Omental fat pad (tissue), 4 donors: Measurements from ENCODE around the gene PTPRG. TPM values are rescaled to one million over a fixed set of nuclear protein-coding genes. Genes with fewer than 3 reads are reported as not detected.

ENCODE experiments used
- ATAC-seq: fragments of 150-250 bp; one replicate; pipeline ENCODE4 v1.9.1; 2016; ENCODE audit warnings: mild to moderate bottlenecking, moderate library complexity; ENCODE audit not compliant: low FRiP score
- DNase-seq: peaks from one replicate; pipeline ENCODE4 v3.0.0-alpha.2; 2019; ENCODE audit warnings: low spot score
- total RNA-seq, 4 donors: library from RNA; depleted of rRNA; stranded (reverse); fragments of >200 nt; gene quantifications; one replicate each; pipeline ENCODE4 v1.1.0, GENCODE V29; 2016
- TF ChIP-seq, protein P1 (sequence below), 3 donors: fragments of 450-650 bp; IDR thresholded peaks; one replicate each; pipeline ENCODE4 v1.5.1; 2016 to 2017; ENCODE audit warnings: antibody characterized with exemption in 3 of 3, mild to moderate bottlenecking in 3 of 3, moderate library complexity in 2 of 3

Gene PTPRG
- total RNA-seq, 4 donors from 2014 or later, result 90.0 to 172 (median 104) TPM

DNA sequence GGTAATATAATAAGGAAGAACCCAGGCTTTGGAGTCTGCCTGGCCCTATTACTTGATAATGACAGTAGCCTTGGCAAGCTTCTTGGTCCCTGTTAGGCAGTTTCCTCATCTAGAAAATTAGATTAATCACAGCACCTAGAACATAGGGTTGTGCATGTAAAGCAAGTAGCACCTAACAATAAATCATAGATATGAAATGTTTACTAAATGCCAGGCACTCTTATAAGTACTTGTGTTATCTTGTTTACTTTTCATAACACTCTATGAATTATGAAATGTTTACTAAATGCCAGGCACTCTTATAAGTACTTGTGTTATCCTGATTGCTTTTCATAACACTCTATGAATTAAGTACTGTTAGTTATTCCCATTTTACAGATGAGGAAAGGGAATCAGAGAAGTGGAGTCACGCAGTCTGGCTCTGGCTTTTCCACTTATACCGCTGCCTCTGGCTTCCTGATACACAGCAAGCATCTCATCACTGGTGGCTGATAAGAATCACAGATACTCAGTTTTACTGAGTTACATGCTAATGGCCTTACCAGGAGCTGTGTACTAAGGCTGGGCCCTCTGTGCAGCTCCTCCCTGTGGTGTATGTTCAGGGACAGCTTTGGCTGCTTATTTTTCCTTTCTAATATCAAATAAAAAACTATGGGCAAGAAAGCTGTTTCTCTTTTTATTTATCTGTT, 688.6 kb downstream of the PTPRG start:
- no peak for ATAC-seq
- no peak for DNase-seq
- TF ChIP-seq, protein P1, sequence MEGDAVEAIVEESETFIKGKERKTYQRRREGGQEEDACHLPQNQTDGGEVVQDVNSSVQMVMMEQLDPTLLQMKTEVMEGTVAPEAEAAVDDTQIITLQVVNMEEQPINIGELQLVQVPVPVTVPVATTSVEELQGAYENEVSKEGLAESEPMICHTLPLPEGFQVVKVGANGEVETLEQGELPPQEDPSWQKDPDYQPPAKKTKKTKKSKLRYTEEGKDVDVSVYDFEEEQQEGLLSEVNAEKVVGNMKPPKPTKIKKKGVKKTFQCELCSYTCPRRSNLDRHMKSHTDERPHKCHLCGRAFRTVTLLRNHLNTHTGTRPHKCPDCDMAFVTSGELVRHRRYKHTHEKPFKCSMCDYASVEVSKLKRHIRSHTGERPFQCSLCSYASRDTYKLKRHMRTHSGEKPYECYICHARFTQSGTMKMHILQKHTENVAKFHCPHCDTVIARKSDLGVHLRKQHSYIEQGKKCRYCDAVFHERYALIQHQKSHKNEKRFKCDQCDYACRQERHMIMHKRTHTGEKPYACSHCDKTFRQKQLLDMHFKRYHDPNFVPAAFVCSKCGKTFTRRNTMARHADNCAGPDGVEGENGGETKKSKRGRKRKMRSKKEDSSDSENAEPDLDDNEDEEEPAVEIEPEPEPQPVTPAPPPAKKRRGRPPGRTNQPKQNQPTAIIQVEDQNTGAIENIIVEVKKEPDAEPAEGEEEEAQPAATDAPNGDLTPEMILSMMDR (IDR thresholded peaks at IDR 0.05), result no peak

DNA sequence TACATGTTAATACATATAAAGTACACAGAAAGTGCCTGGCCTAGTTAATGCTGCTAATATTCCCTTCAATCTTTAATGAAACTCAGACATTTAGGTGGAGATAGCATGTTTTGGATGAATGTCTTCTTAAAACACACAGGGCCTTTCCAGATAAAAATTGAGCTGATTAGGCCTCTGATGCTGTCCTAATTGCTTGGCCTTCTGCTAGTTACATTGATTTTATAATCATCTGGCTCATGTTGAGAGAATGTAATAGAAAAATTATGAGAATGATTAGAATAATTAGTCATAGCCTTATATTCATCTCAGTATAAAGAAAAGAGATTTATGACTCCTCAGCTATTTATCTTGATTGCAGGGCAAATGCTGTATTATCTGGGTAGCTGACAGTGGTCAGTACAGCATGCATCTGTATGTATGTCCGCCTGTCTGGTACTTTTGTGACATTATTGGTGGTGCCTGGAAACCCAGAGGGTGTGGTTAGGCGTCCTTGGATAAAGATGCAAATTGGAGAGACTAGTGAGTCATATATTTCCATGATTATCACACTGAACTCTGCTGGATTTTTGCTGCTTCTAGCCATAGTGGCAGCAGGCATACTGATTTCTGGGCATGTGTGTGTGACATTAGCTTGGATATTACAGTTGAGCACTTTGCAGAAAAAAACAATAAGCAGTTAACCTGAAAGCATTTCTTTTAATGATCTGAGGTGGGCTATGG, 691.2 kb downstream of the PTPRG start:
- ATAC-seq (no peak), DNase-seq (no peak)
- TF ChIP-seq, protein P1 (IDR thresholded peaks at IDR 0.05), result no peak

DNA sequence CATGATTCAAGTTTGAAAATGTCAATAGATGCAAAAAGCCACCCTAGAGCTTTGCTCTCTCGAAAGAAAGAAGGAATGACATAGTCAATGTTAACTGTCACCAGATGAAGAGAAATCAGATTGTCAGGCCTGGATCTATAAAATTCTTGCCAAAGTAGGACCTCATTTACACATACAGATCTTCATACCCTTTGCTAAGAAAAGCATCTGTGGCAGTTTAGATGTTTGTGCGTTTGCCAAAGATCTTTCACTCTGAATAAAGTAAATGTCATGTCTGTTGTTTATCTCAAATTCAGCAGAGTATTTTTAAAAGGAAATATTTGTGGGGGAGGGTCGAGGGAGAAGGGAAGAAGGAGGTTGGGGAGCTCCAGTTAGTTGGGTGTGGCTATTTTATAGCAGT, 692.6 kb downstream of the PTPRG start:
- no peak for DNase-seq
- TF ChIP-seq, protein P1 (IDR thresholded peaks at IDR 0.05), result no peak
- no peak for ATAC-seq

DNA sequence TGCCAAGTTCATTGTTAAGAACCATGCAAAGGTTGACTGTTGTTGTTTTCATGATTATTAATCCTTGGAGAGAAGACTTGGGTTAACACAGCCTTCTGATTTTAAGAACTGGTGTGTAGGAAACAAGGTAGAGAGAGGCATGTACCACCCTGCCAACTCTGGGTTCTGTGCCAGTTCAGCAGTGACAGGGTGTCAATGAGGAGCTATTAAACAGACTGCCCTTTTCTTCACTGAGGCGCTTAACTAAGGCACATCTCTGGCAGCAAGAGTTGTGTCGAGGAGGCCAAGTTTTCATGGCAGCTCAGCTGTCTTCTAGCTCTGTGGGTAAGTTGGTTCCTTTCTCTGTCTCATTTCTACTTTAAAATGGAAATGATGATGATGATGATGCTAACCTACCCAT, 694.4 kb downstream of the PTPRG start:
- DNase-seq (no peak), ATAC-seq (no peak)
- TF ChIP-seq, protein P1 (IDR thresholded peaks at IDR 0.05), result no peak

DNA sequence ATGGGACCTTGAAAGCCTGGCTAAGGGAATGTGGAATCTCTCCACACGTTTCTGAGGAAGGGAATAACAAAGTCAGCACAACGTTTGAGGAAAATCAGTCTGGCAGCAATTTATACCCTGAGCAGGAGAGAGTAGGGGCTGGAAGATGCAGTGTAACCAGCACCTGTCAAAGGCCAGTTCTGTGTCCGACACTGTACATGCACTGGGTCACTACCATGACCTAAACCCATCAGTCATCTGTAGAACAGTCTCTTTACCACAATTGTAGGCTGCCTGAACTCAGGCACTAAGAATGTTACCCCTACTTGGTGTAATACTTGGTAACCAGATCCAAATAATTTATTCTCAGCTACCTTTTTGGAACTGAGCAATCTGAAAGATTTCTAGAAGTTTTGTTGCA, 698.6 kb downstream of the PTPRG start:
- DNase-seq (no peak), ATAC-seq (no peak)
- TF ChIP-seq, protein P1 (IDR thresholded peaks at IDR 0.05), result no peak

DNA sequence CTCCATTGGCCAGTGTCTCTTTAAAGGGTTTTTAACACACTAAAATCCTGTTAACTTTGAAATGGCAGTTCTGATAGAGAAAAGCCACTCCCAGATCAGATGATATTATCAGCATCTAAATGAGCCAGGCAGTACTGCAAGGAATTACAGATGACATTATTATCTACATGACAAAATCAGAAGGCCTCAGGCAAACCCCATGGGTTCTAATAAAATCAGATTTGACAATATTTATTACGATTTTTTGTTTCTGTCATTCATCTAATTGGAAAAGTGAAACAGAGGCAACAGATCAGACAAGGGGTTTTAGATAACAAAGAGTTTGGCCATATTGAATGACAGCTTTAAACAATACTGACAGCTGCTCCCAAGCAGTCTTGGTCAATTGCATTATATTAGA, 699.3 kb downstream of the PTPRG start:
- DNase-seq (no peak), ATAC-seq (no peak)
- TF ChIP-seq, protein P1 (IDR thresholded peaks at IDR 0.05), result no peak

DNA sequence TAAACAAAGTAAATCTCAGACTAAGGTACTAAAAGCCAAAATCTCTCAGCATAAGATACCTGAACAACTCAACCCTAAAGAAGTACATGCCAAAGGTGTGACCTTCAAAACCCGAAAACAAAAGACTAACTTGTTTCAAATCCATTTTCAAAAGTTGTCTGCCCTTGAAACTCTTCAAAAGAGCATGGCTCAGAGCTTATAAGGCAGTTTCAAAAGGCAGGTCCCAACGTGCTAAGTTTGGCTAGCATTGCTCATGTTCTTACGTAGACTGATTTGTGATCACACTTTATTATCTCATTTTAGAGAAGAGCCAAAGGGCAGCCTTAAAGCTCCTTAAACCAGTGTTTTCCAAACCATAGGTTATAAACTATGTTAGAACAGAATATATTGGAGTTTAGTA, 699.8 kb downstream of the PTPRG start:
- ATAC-seq (no peak), DNase-seq (no peak)
- TF ChIP-seq, protein P1 (IDR thresholded peaks at IDR 0.05), result no peak
